ENCODE results near the gene GABPB1. TPM values are rescaled to one million over a fixed set of nuclear protein-coding genes. Genes with fewer than 3 reads are reported as not detected.

GABPB1 gene
- polyA plus RNA-seq, 3 donors, result 12.9 to 15.1 (median 14.9) TPM

GRCh38 chr15:50265620-50266019 lies 89.4 kb downstream of the GABPB1 start, which contains the start of gene HDC:
HDC (minus strand) TSS chr15:50265726; CDS start chr15:50265623, 103 bp downstream.
- H3K4me1 ChIP-seq (ENCODE audit: control insufficient read depth in 1 of 2, insufficient read depth in 2 of 2, low read length in 2 of 2), result peaks cover 8 to 10% of the 10 kb centered on the region in 2 donors
- no peak within 1 kb of the TSS for H3K9ac ChIP-seq (ENCODE audit: insufficient read depth, low read length, poor library complexity, severe bottlenecking)
- Mint-ChIP-seq H3K4me1 (peaks cover 17% of the 10 kb centered on the region), H3K27ac (no peak within 1 kb of the TSS), H3K27me3 (ENCODE audit: low read depth in 3 of 3) (peaks cover 0 to 7% (median 2%) of the 10 kb centered on the region in 3 donors), H3K9me3 (peaks cover 0 to 6% (median 3%) of the 10 kb centered on the region in 7 donors), H3K4me3 (no peak within 1 kb of the TSS), H3K36me3 (no peaks in the 10 kb centered on the region)
- no peak for TF ChIP-seq CTCF (IDR thresholded peaks at IDR 0.05)
- H4K20me1 ChIP-seq (ENCODE audit: insufficient read depth, low read length), result no peaks in the 10 kb centered on the region
- H3K27me3 ChIP-seq (ENCODE audit: control insufficient read depth in 2 of 2, insufficient read depth in 2 of 2, low read length in 2 of 2), result no peaks in the 10 kb centered on the region
- H3K79me2 ChIP-seq (ENCODE audit: insufficient read depth, low read length), result no peaks in the 10 kb centered on the region
- intact Hi-C loops (cut with micrococcal nuclease), result no loop called here
- no peaks in the 10 kb centered on the region for H3K36me3 ChIP-seq (replicated peaks in 1 of 2; ENCODE audit: control insufficient read depth in 1 of 2, insufficient read depth in 2 of 2, low read length in 2 of 2)
- H3K9me3 ChIP-seq (replicated peaks in 1 of 2; ENCODE audit: control insufficient read depth in 1 of 2, insufficient read depth in 1 of 2, low read length in 2 of 2), result no peaks in the 10 kb centered on the region
- 100% methylated on average over 8 of the region's 9 CpGs for WGBS (ENCODE audit: insufficient coverage)
- no peak within 1 kb of the TSS for H3K4me2 ChIP-seq (replicated peaks; ENCODE audit: extremely low read depth, low read length, poor library complexity, severe bottlenecking)
- DNase-seq, result no peak
- H2AFZ ChIP-seq (ENCODE audit: insufficient read depth, low read depth, low read length, poor library complexity, severe bottlenecking), result no peak within 1 kb of the TSS
- no peak within 1 kb of the TSS for H3K27ac ChIP-seq (ENCODE audit: low read depth in 1 of 2, low read length in 2 of 2)
- H3K4me3 ChIP-seq (replicated peaks in 1 of 3; ENCODE audit: low read depth in 2 of 3, low read length in 3 of 3), result no peak within 1 kb of the TSS

GRCh38 chr15:50262533-50262932 lies 92.5 kb downstream of the GABPB1 start:
- Histone ChIP-seq H3K9me3 (replicated peaks in 1 of 2; ENCODE audit: control insufficient read depth in 1 of 2, insufficient read depth in 1 of 2, low read length in 2 of 2) (no peaks in the 10 kb centered on the region), H2AFZ (ENCODE audit: insufficient read depth, low read depth, low read length, poor library complexity, severe bottlenecking) (peak overlapping the region; percentile 59), H3K27ac (ENCODE audit: low read depth in 1 of 2, low read length in 2 of 2) (no peak overlapping the region), H3K4me3 (replicated peaks in 1 of 3; ENCODE audit: low read depth in 2 of 3, low read length in 3 of 3) (no peak overlapping the region), H4K20me1 (ENCODE audit: insufficient read depth, low read length) (no peaks in the 10 kb centered on the region), H3K79me2 (ENCODE audit: insufficient read depth, low read length) (no peaks in the 10 kb centered on the region), H3K4me1 (ENCODE audit: control insufficient read depth in 1 of 2, insufficient read depth in 2 of 2, low read length in 2 of 2) (peaks cover 21 to 24% of the 10 kb centered on the region in 2 donors), H3K27me3 (ENCODE audit: control insufficient read depth in 2 of 2, insufficient read depth in 2 of 2, low read length in 2 of 2) (no peaks in the 10 kb centered on the region), H3K36me3 (replicated peaks in 1 of 2; ENCODE audit: control insufficient read depth in 1 of 2, insufficient read depth in 2 of 2, low read length in 2 of 2) (no peaks in the 10 kb centered on the region), H3K9ac (ENCODE audit: insufficient read depth, low read length, poor library complexity, severe bottlenecking) (no peak overlapping the region), H3K4me2 (replicated peaks; ENCODE audit: extremely low read depth, low read length, poor library complexity, severe bottlenecking) (no peak overlapping the region)
- no peaks in the 10 kb centered on the region for H3K36me3 Mint-ChIP-seq
- 0% methylated on average over 2 of the region's 4 CpGs for WGBS (ENCODE audit: insufficient coverage)
- H3K27ac Mint-ChIP-seq, result peak overlapping the region in 1 of 7 donors; percentile 26
- peaks cover 0 to 9% (median 2%) of the 10 kb centered on the region in 3 donors for H3K27me3 Mint-ChIP-seq (ENCODE audit: low read depth in 3 of 3)
- intact Hi-C loops (cut with micrococcal nuclease), result no loop called here
- peak in 2 of 3 donors; percentile 8 to 14 for DNase-seq
- H3K4me1 Mint-ChIP-seq, result peaks cover 35% of the 10 kb centered on the region
- H3K4me3 Mint-ChIP-seq, result peak overlapping the region in 1 of 2 donors; percentile 22
- H3K9me3 Mint-ChIP-seq, result peaks cover 0 to 6% (median 2%) of the 10 kb centered on the region in 7 donors
- TF ChIP-seq CTCF (IDR thresholded peaks at IDR 0.05), result no peak
